ENCODE results near the gene SIL1. TPM values are rescaled to one million over a fixed set of nuclear protein-coding genes. Genes with fewer than 3 reads are reported as not detected.

Gene SIL1
- total and polyA plus RNA-seq, 2 of the 13 experiments (the other 11 are each of a cell fraction or from before 2014, with no cell fraction given): 26.0 to 30.0 TPM

DNA sequence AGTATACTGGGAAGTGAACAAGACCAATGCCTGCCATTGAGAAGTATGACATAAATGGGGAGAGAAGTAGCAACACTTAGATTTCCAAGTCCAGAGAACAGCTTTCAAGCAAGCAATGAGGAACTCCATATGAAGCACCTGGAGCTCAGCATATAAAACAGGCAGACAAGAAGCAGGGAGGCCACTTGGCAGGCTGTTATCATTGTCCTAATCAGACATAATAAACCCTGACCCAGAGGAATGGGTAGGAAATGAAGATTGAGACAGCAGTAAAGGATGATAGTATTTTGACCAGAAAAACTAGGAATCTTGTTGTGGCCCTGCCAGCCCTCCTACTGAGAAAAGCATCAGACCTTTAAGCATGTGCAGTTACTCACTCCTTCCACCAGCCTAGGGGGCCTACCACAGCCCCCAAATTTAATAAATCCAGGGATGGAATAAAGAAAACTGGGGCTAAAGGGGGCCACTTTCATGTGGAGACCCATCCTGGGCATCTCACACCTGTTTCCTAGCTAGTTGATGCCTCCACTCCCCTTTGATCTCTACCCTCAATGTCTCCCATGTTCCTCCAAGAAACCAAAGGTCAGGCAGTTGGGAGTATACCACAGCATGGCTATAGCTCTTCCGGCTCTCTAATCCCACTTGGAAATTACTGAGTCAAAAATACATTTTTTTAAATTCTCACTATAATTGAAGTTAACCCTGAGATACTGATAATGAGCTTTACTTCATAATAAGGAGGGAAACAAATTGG, 135.1 kb downstream of the SIL1 start (continued):
- TF ChIP-seq ZFP82 (CRISPR knock-in tag; IDR thresholded peaks at IDR 0.05; ENCODE audit: borderline replicate concordance) (no peak), TCF7 (IDR thresholded peaks at IDR 0.05; ENCODE audit: low read depth) (no peak), ZNF766 (CRISPR knock-in tag; IDR thresholded peaks at IDR 0.05; ENCODE audit: borderline replicate concordance) (no peak)
- TF ChIP-seq, protein P1, sequence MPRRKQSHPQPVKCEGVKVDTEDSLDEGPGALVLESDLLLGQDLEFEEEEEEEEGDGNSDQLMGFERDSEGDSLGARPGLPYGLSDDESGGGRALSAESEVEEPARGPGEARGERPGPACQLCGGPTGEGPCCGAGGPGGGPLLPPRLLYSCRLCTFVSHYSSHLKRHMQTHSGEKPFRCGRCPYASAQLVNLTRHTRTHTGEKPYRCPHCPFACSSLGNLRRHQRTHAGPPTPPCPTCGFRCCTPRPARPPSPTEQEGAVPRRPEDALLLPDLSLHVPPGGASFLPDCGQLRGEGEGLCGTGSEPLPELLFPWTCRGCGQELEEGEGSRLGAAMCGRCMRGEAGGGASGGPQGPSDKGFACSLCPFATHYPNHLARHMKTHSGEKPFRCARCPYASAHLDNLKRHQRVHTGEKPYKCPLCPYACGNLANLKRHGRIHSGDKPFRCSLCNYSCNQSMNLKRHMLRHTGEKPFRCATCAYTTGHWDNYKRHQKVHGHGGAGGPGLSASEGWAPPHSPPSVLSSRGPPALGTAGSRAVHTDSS (CRISPR knock-in tag; conservative IDR thresholded peaks at IDR 0.05): no peak

DNA sequence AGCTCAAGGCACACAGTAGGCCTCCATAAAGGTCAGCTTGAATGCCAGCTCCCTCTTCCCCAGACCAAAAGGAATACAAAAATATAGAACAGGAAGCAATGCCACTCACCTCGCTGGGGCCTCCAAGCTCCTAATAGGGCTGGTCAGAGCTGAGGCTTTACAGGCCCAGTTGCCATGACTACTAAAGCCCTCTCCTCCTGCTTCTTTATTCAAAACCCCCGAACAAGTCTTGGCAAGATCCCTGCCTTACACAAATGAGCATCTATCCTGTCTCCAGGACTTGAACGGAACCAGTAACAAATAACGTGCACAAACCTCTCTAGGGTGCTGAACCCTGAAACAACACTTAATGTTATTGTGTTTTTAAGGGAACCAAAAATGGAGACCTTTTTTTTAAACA, 136.3 kb downstream of the SIL1 start:
- FAIRE-seq: no peak
- no peaks in the 10 kb centered on the region for H3K27me3 ChIP-seq (ENCODE audit: control insufficient read depth in 1 of 2, insufficient read depth in 2 of 2, low read length in 2 of 2)
- no peak overlapping the region for H2AFZ ChIP-seq (ENCODE audit: low read length)
- intact Hi-C loops (cut with micrococcal nuclease; ENCODE audit: unreplicated experiment): no loop called here
- H3K27ac ChIP-seq (ENCODE audit: extremely low read length, insufficient read depth, low read length): no peak overlapping the region
- no peak overlapping the region for H3K4me2 ChIP-seq (ENCODE audit: low read depth, low read length)
- H3K9me3 ChIP-seq (ENCODE audit: low read length): no peaks in the 10 kb centered on the region
- ATAC-seq: no peak
- DNase-seq (ENCODE audit: low spot score): no peak
- H3K4me3 ChIP-seq (replicated peaks in 1 of 3; ENCODE audit: insufficient read depth in 1 of 3, low read depth in 2 of 3, low read length in 3 of 3): no peak overlapping the region
- no peak overlapping the region for H3K9ac ChIP-seq (ENCODE audit: insufficient read depth, low read depth, low read length)
- 90% methylated on average over 4 of the region's 4 CpGs for WGBS (ENCODE audit: low lambda C conversion rate)
- peaks cover 21% of the 10 kb centered on the region for H3K4me1 ChIP-seq (ENCODE audit: insufficient read depth, low read length)
- in situ Hi-C loops (cut with HindIII; ENCODE audit: extremely low pct_ligation_motif_present, low pct_unique_long_range_greater_than_20kb): no loop called here
- POLR2A ChIA-PET: no interaction called here
- BruUV-seq (replicated peaks): no TSS peak
- no peaks in the 10 kb centered on the region for H3K36me3 ChIP-seq (replicated peaks in 1 of 2; ENCODE audit: control insufficient read depth in 1 of 2, insufficient read depth in 2 of 2, low read length in 2 of 2)
- H3K79me2 ChIP-seq (ENCODE audit: insufficient read depth, low read length): no peaks in the 10 kb centered on the region
- CTCF ChIA-PET (ENCODE audit: low intra/inter-chr PET ratio, low total read pairs): no interaction called here
- H4K20me1 ChIP-seq (ENCODE audit: insufficient read depth, low read length): no peaks in the 10 kb centered on the region
- TF ChIP-seq, protein P2, sequence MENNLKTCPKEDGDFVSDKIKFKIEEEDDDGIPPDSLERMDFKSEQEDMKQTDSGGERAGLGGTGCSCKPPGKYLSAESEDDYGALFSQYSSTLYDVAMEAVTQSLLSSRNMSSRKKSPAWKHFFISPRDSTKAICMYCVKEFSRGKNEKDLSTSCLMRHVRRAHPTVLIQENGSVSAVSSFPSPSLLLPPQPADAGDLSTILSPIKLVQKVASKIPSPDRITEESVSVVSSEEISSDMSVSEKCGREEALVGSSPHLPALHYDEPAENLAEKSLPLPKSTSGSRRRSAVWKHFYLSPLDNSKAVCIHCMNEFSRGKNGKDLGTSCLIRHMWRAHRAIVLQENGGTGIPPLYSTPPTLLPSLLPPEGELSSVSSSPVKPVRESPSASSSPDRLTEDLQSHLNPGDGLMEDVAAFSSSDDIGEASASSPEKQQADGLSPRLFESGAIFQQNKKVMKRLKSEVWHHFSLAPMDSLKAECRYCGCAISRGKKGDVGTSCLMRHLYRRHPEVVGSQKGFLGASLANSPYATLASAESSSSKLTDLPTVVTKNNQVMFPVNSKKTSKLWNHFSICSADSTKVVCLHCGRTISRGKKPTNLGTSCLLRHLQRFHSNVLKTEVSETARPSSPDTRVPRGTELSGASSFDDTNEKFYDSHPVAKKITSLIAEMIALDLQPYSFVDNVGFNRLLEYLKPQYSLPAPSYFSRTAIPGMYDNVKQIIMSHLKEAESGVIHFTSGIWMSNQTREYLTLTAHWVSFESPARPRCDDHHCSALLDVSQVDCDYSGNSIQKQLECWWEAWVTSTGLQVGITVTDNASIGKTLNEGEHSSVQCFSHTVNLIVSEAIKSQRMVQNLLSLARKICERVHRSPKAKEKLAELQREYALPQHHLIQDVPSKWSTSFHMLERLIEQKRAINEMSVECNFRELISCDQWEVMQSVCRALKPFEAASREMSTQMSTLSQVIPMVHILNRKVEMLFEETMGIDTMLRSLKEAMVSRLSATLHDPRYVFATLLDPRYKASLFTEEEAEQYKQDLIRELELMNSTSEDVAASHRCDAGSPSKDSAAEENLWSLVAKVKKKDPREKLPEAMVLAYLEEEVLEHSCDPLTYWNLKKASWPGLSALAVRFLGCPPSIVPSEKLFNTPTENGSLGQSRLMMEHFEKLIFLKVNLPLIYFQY (CRISPR knock-in tag; IDR thresholded peaks at IDR 0.05; ENCODE audit: borderline replicate concordance): no peak
- TF ChIP-seq, protein P3, sequence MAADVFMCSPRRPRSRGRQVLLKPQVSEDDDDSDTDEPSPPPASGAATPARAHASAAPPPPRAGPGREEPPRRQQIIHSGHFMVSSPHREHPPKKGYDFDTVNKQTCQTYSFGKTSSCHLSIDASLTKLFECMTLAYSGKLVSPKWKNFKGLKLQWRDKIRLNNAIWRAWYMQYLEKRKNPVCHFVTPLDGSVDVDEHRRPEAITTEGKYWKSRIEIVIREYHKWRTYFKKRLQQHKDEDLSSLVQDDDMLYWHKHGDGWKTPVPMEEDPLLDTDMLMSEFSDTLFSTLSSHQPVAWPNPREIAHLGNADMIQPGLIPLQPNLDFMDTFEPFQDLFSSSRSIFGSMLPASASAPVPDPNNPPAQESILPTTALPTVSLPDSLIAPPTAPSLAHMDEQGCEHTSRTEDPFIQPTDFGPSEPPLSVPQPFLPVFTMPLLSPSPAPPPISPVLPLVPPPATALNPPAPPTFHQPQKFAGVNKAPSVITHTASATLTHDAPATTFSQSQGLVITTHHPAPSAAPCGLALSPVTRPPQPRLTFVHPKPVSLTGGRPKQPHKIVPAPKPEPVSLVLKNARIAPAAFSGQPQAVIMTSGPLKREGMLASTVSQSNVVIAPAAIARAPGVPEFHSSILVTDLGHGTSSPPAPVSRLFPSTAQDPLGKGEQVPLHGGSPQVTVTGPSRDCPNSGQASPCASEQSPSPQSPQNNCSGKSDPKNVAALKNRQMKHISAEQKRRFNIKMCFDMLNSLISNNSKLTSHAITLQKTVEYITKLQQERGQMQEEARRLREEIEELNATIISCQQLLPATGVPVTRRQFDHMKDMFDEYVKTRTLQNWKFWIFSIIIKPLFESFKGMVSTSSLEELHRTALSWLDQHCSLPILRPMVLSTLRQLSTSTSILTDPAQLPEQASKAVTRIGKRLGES (CRISPR knock-in tag; IDR thresholded peaks at IDR 0.05; ENCODE audit: borderline replicate concordance): no peak
- TF ChIP-seq, protein P4, sequence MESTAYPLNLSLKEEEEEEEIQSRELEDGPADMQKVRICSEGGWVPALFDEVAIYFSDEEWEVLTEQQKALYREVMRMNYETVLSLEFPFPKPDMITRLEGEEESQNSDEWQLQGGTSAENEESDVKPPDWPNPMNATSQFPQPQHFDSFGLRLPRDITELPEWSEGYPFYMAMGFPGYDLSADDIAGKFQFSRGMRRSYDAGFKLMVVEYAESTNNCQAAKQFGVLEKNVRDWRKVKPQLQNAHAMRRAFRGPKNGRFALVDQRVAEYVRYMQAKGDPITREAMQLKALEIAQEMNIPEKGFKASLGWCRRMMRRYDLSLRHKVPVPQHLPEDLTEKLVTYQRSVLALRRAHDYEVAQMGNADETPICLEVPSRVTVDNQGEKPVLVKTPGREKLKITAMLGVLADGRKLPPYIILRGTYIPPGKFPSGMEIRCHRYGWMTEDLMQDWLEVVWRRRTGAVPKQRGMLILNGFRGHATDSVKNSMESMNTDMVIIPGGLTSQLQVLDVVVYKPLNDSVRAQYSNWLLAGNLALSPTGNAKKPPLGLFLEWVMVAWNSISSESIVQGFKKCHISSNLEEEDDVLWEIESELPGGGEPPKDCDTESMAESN (CRISPR knock-in tag; conservative IDR thresholded peaks at IDR 0.05): no peak
- TF ChIP-seq NR3C1 (CRISPR knock-in tag; IDR thresholded peaks at IDR 0.05): no peak
